HG02981 (cell line): Measurements from ENCODE around the gene GPX2.

ENCODE experiments used
- ATAC-seq: cut with Tn5 transposase; IDR thresholded peaks from one replicate; pipeline ENCODE4 v1.9.1; 2021; ENCODE audit warnings: mild to moderate bottlenecking, moderate library complexity; ENCODE audit not compliant: unreplicated experiment

GPX2 gene

GRCh38 chr14:64940336-64940910 lies 2.1 kb downstream of the GPX2 start:
- ATAC-seq, result no peak

GRCh38 chr14:64939817-64940190 lies 2.7 kb downstream of the GPX2 start:
- ATAC-seq, result no peak

GRCh38 chr14:64938972-64939816 lies 3.4 kb downstream of the GPX2 start:
- ATAC-seq, result no peak

- ATAC-seq, result no peak
Measured at GRCh38 chr14:64937821-64938193, 4.7 kb downstream of the GPX2 start.

GRCh38 chr14:64937171-64937820 lies 5.2 kb downstream of the GPX2 start:
- ATAC-seq, result no peak

- no peak for ATAC-seq
Measured at GRCh38 chr14:64935508-64935907, 7.0 kb downstream of the GPX2 start.

- no peak for ATAC-seq
Measured at GRCh38 chr14:64934338-64934929, 8.1 kb downstream of the GPX2 start.

GRCh38 chr14:64932231-64932630 lies 10.3 kb downstream of the GPX2 start:
- ATAC-seq, result no peak

- no peak for ATAC-seq
Measured at GRCh38 chr14:64931123-64931522, 11.4 kb downstream of the GPX2 start.

- ATAC-seq, result no peak
Measured at GRCh38 chr14:64930085-64930843, 12.3 kb downstream of the GPX2 start.

- ATAC-seq, result peak; percentile 22
Measured at GRCh38 chr14:64929014-64929359, 13.6 kb downstream of the GPX2 start.

GRCh38 chr14:64928239-64929013 lies 14.1 kb downstream of the GPX2 start:
- peak; percentile 60 for ATAC-seq

- no peak for ATAC-seq
Measured at GRCh38 chr14:64927031-64927430, 15.5 kb downstream of the GPX2 start.

GRCh38 chr14:64926398-64926995 lies 16.0 kb downstream of the GPX2 start:
- ATAC-seq, result no peak

GRCh38 chr14:64923015-64923414 lies 19.5 kb downstream of the GPX2 start:
- ATAC-seq, result no peak

- no peak for ATAC-seq
Measured at GRCh38 chr14:64920465-64920864, 22.1 kb downstream of the GPX2 start.

- no peak for ATAC-seq
Measured at GRCh38 chr14:64919618-64920017, 22.9 kb downstream of the GPX2 start.

GRCh38 chr14:64919215-64919614 lies 23.3 kb downstream of the GPX2 start:
- no peak for ATAC-seq

GRCh38 chr14:64918216-64918615 lies 24.3 kb downstream of the GPX2 start:
- no peak for ATAC-seq

GRCh38 chr14:64915797-64916196 lies 26.7 kb downstream of the GPX2 start:
- ATAC-seq, result no peak
